B cell (primary cell): ENCODE data around the gene CIP2A. TPM values are rescaled to one million over a fixed set of nuclear protein-coding genes. Genes with fewer than 3 reads are reported as not detected.

Experiments used
- ATAC-seq: fragments of 200-7000 bp; cut with Tn5 transposase; one replicate; pipeline ENCODE4 v1.10.0; 2021; ENCODE audit warnings: low read depth, mild to moderate bottlenecking, moderate number of reproducible peaks, moderate library complexity
- CTCF ChIA-PET: fragments of 350-600 bp; sonication (Branson Sonifier 250); formaldehyde crosslinking; loops from one replicate; lab custom pipeline; 2021; ENCODE audit warnings: antibody characterized with exemption, inconsistent platforms; lab: Charles Lee
- POLR2A ChIA-PET: fragments of 350-600 bp; sonication (Branson Sonifier 250); formaldehyde crosslinking; loops from one replicate; lab custom pipeline; 2021; ENCODE audit warnings: antibody characterized with exemption; lab: Charles Lee
- DNase-seq: peaks from one replicate; pipeline ENCODE4 v3.0.0; 2013
- H2AFZ ChIP-seq: 2 replicates; pipeline ENCODE4 v1.6.1; 2012; ENCODE audit warnings: mild to moderate bottlenecking, low read depth, low read length; ENCODE audit not compliant: insufficient read depth, poor library complexity, severe bottlenecking
- H3K27ac ChIP-seq, 2 donors: 1 replicate in 1 of 2; 2 replicates in 1 of 2; pipeline ENCODE4 v1.5.1; 2012 to 2013; ENCODE audit warnings: low read length in 2 of 2, mild to moderate bottlenecking in 2 of 2, moderate library complexity in 1 of 2
- H3K27me3 ChIP-seq, 4 experiments: fragments of 200-600 bp in 1 of 4; sonication (generic) in 1 of 4; replicated peaks in 1 of 4; 1 replicate in 2 of 4; 2 replicates in 2 of 4; pipeline versions ENCODE4 v1.6.1 to v1.7.0; 2013 to 2016; ENCODE audit warnings: low read length in 3 of 4, mild to moderate bottlenecking in 2 of 4, mixed read lengths in 1 of 4, moderate library complexity in 1 of 4; ENCODE audit not compliant: insufficient read depth in 4 of 4, control insufficient read depth in 3 of 4; ENCODE audit errors: control extremely low read depth in 1 of 4
- H3K36me3 ChIP-seq, 2 experiments: replicated peaks in 1 of 2; 1 replicate in 1 of 2; 2 replicates in 1 of 2; pipeline versions ENCODE4 v1.6.1 to v1.7.1; 2013; ENCODE audit warnings: low read length in 1 of 2; ENCODE audit not compliant: insufficient read depth in 2 of 2, control insufficient read depth in 1 of 2; ENCODE audit errors: control extremely low read depth in 1 of 2, extremely low read depth in 1 of 2
- H3K4me1 ChIP-seq, 2 donors: fragments of 200-600 bp in 1 of 2; sonication (generic) in 1 of 2; 1 replicate in 1 of 2; 2 replicates in 1 of 2; pipeline versions ENCODE4 v1.5.1 to v1.6.1; 2013 to 2017; ENCODE audit warnings: low read length in 2 of 2; ENCODE audit not compliant: control insufficient read depth in 2 of 2, insufficient read depth in 2 of 2
- H3K4me2 ChIP-seq: replicated peaks from 2 replicates; pipeline ENCODE3; 2012; ENCODE audit warnings: mild to moderate bottlenecking, low read depth, low read length; ENCODE audit not compliant: poor library complexity, severe bottlenecking
- H3K4me3 ChIP-seq, 5 experiments: fragments of 200-600 bp in 1 of 5; sonication (generic) in 1 of 5; 1 replicate in 3 of 5; 2 replicates in 2 of 5; pipeline versions ENCODE4 v1.5.1 to v1.7.0; 2011 to 2016; ENCODE audit warnings: low read length in 4 of 5, mild to moderate bottlenecking in 4 of 5, low read depth in 2 of 5, control low read depth in 1 of 5, moderate library complexity in 1 of 5; ENCODE audit not compliant: insufficient read depth in 1 of 5; ENCODE audit errors: control extremely low read depth in 1 of 5, extremely low read depth in 1 of 5
- H3K79me2 ChIP-seq: fragments of 200-600 bp; sonication (generic); one replicate; pipeline ENCODE4 v1.6.0; 2016; ENCODE audit warnings: low read length; ENCODE audit not compliant: control insufficient read depth, insufficient read depth
- H3K9ac ChIP-seq: fragments of 200-600 bp; sonication (generic); 2 replicates; pipeline ENCODE4 v1.6.1; 2017; ENCODE audit warnings: mild to moderate bottlenecking, low read length, moderate library complexity
- H3K9me3 ChIP-seq, 3 donors: one replicate each; pipeline versions ENCODE4 v1.6.1 to v1.7.1; 2013; ENCODE audit warnings: low read length in 2 of 3; ENCODE audit not compliant: control insufficient read depth in 2 of 3, insufficient read depth in 1 of 3; ENCODE audit errors: control extremely low read depth in 1 of 3
- H4K20me1 ChIP-seq: 2 replicates; pipeline ENCODE4 v1.6.0; 2012; ENCODE audit warnings: mild to moderate bottlenecking, low read length; ENCODE audit not compliant: insufficient read depth, control insufficient read depth, poor library complexity, severe bottlenecking
- H3K27ac Mint-ChIP-seq: one replicate; pipeline ENCODE4 v1.8.0; 2021; ENCODE audit warnings: mixed read lengths
- H3K27me3 Mint-ChIP-seq: one replicate; pipeline ENCODE4 v1.8.0; 2021; ENCODE audit warnings: mixed read lengths
- H3K4me1 Mint-ChIP-seq: one replicate; pipeline ENCODE4 v1.8.0; 2021; ENCODE audit warnings: mixed read lengths
- H3K4me3 Mint-ChIP-seq: one replicate; pipeline ENCODE4 v1.8.0; 2021; ENCODE audit warnings: mixed read lengths
- H3K9me3 Mint-ChIP-seq: one replicate; pipeline ENCODE4 v1.8.0; 2022; ENCODE audit warnings: mixed read lengths; ENCODE audit not compliant: insufficient read depth
- CTCF ChIP-seq: fragments of 200-600 bp; IDR thresholded peaks from one replicate; pipeline ENCODE4 v1.8.0; 2022; ENCODE audit warnings: antibody characterized with exemption, mild to moderate bottlenecking
- EZH2 ChIP-seq: IDR thresholded peaks from 2 replicates; pipeline ENCODE4 v1.6.1; 2012; ENCODE audit warnings: borderline replicate concordance, low read depth, mild to moderate bottlenecking, moderate library complexity, low read length; ENCODE audit not compliant: insufficient read depth, poor library complexity, severe bottlenecking
- WGBS: methylation state at CpG from one replicate; pipeline ENCODE4 v1.1.5; 2013; ENCODE audit warnings: missing lambda C conversion rate; ENCODE audit not compliant: insufficient coverage; 5-methylcytosine and 5-hydroxymethylcytosine counted together
- intact Hi-C: fragments of 100-400 bp; cut with micrococcal nuclease; formaldehyde crosslinking; loops from one replicate; pipeline ENCODE4 v1.10.0; 2022
- polyA plus RNA-seq: library from polyadenylated mRNA; depleted of rRNA; stranded (reverse); fragments of >200 nt; gene quantifications from 2 replicates; pipeline ENCODE4 v1.2.3, GENCODE V29; 2012
- total RNA-seq, 2 donors: library from RNA; stranded (reverse); fragments of 120-200 nt in 1 of 2; gene quantifications; 1 replicate in 1 of 2; 2 replicates in 1 of 2; pipeline versions ENCODE4 v1.2.3 to v1.2.4, GENCODE V29; 2013 to 2022

CIP2A gene
- total and polyA plus RNA-seq, 2 donors (not counting 1 experiment from before 2014, with no cell fraction given), result 2.3 to 11.0 TPM

DNA sequence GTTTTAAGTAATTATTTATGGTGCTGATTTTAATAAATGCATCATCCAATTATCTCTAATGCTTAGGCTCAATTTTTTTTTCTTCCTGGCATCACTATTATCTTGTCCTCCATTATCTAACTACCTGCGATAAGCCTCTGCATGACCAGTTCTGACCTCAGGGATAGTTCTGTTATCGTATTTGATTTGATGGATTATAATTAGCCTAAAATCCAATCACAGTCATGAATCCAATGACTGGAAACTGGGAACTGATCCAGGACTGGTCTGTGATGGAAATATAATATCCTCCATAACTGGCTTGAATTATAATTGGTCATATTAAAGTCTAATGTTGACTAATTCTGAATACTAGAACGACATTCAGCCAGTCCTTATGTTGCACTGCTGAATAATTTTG lies 80.0 kb downstream of the CIP2A start:
- TF ChIP-seq EZH2, result no peak
- TF ChIP-seq CTCF, result no peak
- H3K4me1 ChIP-seq, result no peaks in the 10 kb centered on the region
- H3K27me3 ChIP-seq, result no peaks in the 10 kb centered on the region
- H3K27ac ChIP-seq, result no peak overlapping the region
- intact Hi-C loops, result no loop called here
- H3K9ac ChIP-seq, result no peak overlapping the region
- ChIA-PET POLR2A (no interaction called here), CTCF (no interaction called here)
- no peaks in the 10 kb centered on the region for H3K9me3 ChIP-seq
- Mint-ChIP-seq H3K4me3 (no peak overlapping the region), H3K9me3 (no peaks in the 10 kb centered on the region), H3K27me3 (no peaks in the 10 kb centered on the region), H3K4me1 (no peaks in the 10 kb centered on the region), H3K27ac (no peak overlapping the region)
- H3K4me2 ChIP-seq, result no peak overlapping the region
- DNase-seq (no peak), ATAC-seq (no peak)
- WGBS, result no CpG with 5 or more reads among the region's 3 CpGs
- H2AFZ ChIP-seq, result no peak overlapping the region
- H3K4me3 ChIP-seq, result no peak overlapping the region
- H3K79me2 ChIP-seq, result no peaks in the 10 kb centered on the region
- H4K20me1 ChIP-seq, result no peaks in the 10 kb centered on the region
- no peaks in the 10 kb centered on the region for H3K36me3 ChIP-seq

GRCh38 chr3:108507902-108508301 lies 81.3 kb downstream of the CIP2A start:
- Histone ChIP-seq H2AFZ (no peak overlapping the region), H4K20me1 (no peaks in the 10 kb centered on the region), H3K27ac (no peak overlapping the region), H3K36me3 (no peaks in the 10 kb centered on the region), H3K4me1 (no peaks in the 10 kb centered on the region), H3K9me3 (no peaks in the 10 kb centered on the region), H3K4me2 (no peak overlapping the region), H3K9ac (no peak overlapping the region), H3K79me2 (no peaks in the 10 kb centered on the region), H3K4me3 (no peak overlapping the region), H3K27me3 (no peaks in the 10 kb centered on the region)
- Mint-ChIP-seq H3K4me1 (no peaks in the 10 kb centered on the region), H3K4me3 (no peak overlapping the region), H3K9me3 (no peaks in the 10 kb centered on the region), H3K27ac (no peak overlapping the region), H3K27me3 (no peaks in the 10 kb centered on the region)
- ChIA-PET CTCF (interaction anchor here (1.6 to 2.7 kb wide), 2 partner anchors 45 to 408 kb away, joined by 3 to 7 read pairs; no protein-coding TSS in a partner anchor), POLR2A (no interaction called here)
- TF ChIP-seq EZH2, result no peak
- no peak for TF ChIP-seq CTCF
- DNase-seq (no peak), ATAC-seq (no peak)
- intact Hi-C loops, result no loop called here
